ENCODE results near the gene GIT2. TPM values are rescaled to one million over a fixed set of nuclear protein-coding genes. Genes with fewer than 3 reads are reported as not detected.
A peak's percentile ranks its signal among the peaks of the same experiment; 100 is the strongest.

The GIT2 gene
- total RNA-seq, 8 experiments from 2014 or later, result 15.5 to 52.4 (median 23.8) TPM

DNA sequence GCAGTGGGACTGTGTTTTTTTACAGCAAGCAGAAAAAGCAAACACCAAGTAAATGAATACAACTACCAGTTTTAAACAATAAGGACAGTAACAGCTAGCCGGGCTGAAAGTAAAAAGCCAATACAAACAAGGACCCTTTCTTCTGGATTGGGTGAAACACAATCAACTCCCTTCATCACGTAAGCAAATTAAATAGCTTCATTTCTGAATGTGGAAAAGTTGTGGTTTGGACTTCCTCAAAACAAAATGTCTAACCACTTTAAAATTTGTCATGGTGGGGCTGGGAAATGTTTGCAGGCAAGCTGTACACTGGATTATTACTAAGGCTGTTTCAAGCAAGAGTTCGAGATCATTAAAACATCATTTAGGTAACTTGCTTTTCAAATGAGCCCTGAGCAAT, 48.6 kb downstream of the GIT2 start:
- no peak overlapping the region for H3K4me3 ChIP-seq
- in situ Hi-C loops (cut with MboI; ENCODE audit: low pct_unique_long_range_greater_than_20kb in 2 of 9, low sequenced_read_pairs in 9 of 9, unreplicated experiment in 9 of 9), result no loop called here
- H3K4me1 ChIP-seq (replicated peaks in 1 of 2), result peaks cover 9 to 34% of the 10 kb centered on the region in 2 donors
- ATAC-seq (replicated peaks in 6 of 8), result no peak
- no peak overlapping the region for H3K27ac ChIP-seq
- WGBS, 10 experiments, result 0 to 90% (median 29%) methylated on average over 1 to 3 of the region's 3 CpGs; no CpG with 5 or more reads in 1 of the 10 experiments

DNA sequence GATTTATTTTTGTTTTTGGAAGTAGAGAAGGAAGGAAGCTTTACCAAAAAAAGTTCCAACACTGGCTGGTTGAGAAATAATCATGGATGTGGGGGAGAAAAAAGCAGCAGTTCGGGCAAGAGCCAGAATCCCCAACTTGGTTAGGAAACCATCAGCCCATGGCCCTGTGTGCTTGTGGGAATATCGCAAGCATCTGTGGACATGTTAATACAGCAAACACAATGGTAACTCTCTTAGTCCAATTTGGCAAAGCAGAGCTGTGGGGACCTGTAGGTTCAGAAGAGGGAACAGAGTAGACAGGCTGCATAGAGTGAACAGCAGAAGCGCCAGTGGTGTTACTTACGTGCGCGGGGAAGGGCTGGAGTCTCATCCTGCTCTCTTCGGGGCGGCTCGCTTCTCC, 49.3 kb downstream of the GIT2 start:
- no peak overlapping the region for H3K4me3 ChIP-seq
- peak in 2 of 8 experiments; percentile 1 to 3 for ATAC-seq (replicated peaks in 6 of 8)
- in situ Hi-C loops (cut with MboI; ENCODE audit: low pct_unique_long_range_greater_than_20kb in 2 of 9, low sequenced_read_pairs in 9 of 9, unreplicated experiment in 9 of 9), result no loop called here
- 90 to 100% (median 100%) methylated on average over 1 to 9 of the region's 9 CpGs; no CpG with 5 or more reads in 4 of the 10 experiments for WGBS, 10 experiments
- no peak overlapping the region for H3K27ac ChIP-seq
- H3K4me1 ChIP-seq (replicated peaks in 1 of 2), result peaks cover 9 to 34% of the 10 kb centered on the region in 2 donors

DNA sequence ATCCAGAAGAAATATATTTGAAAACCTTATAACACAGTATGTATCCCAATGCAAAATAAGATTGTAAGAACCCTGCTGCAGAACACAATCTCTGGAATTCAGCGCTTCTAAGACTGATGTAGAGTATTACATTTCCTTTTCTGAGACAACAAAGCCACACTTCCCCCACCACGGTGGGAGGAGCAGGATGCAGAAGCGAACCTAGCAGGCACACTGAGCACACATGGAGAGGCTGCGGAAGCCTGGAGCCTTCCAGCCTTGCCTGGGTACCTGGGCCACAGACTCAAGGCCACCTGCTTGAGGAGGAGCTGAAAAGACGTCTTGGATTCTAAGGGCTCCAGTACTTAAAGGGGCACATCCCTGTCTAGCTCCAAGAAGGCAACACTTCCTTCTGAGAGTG, 49.7 kb downstream of the GIT2 start:
- no peak overlapping the region for H3K27ac ChIP-seq
- no peak overlapping the region for H3K4me3 ChIP-seq
- H3K4me1 ChIP-seq (replicated peaks in 1 of 2), result peaks cover 9 to 34% of the 10 kb centered on the region in 2 donors
- in situ Hi-C loops (cut with MboI; ENCODE audit: low pct_unique_long_range_greater_than_20kb in 2 of 9, low sequenced_read_pairs in 9 of 9, unreplicated experiment in 9 of 9), result no loop called here
- ATAC-seq (replicated peaks in 6 of 8), result peak in 2 of 8 experiments; percentile 20 to 28
- 13 to 100% (median 43%) methylated on average over 1 to 5 of the region's 5 CpGs; no CpG with 5 or more reads in 4 of the 10 experiments for WGBS, 10 experiments

DNA sequence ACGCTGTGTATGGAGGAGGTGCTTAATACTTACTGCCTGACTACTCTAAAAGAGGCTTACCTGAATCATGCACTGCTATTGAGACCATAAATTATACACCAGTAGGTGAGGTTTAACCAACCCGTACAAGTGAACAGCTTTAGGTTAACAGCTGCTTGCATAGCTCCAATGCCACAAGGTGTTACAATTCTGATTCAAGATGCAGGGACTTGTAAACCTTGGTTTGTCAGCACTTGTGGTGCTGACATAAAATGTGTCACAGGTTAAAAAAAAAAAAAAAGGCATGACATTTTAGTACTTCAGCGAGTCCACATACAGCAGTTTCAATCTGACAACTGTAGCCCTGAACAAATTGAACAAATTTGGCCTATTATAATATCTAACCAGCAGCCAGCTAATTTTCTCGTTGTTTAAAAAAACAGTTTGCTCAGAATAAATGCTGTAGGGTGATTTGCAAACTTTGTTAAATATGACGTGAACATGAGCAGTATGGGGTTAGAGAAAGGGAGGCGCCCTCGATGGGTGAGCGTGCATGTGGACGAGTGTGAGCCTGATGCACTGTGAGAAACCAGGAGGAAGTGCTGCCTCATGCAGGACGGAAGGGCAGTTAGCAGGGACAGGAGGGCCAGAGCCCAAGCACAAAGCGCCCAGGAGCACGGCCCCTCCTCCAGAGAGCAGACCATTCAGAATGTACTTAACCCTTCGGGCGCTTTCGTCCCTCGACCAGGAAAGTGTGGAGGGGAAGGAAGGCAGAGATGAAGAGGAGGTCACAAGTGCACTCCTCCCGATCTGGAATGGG, 51.4 kb downstream of the GIT2 start:
- no peak overlapping the region for H3K4me3 ChIP-seq
- 14 to 100% (median 60%) methylated on average over 1 to 14 of the region's 17 CpGs for WGBS, 10 experiments
- peak overlapping the region in 1 of 2 donors; percentile 21 for H3K27ac ChIP-seq
- in situ Hi-C loops (cut with MboI; ENCODE audit: low pct_unique_long_range_greater_than_20kb in 2 of 9, low sequenced_read_pairs in 9 of 9, unreplicated experiment in 9 of 9), result no loop called here
- peak in 7 of 8 experiments; percentile 57 to 96 (median 93) for ATAC-seq (replicated peaks in 6 of 8)
- H3K4me1 ChIP-seq (replicated peaks in 1 of 2), result peaks cover 9 to 34% of the 10 kb centered on the region in 2 donors

DNA sequence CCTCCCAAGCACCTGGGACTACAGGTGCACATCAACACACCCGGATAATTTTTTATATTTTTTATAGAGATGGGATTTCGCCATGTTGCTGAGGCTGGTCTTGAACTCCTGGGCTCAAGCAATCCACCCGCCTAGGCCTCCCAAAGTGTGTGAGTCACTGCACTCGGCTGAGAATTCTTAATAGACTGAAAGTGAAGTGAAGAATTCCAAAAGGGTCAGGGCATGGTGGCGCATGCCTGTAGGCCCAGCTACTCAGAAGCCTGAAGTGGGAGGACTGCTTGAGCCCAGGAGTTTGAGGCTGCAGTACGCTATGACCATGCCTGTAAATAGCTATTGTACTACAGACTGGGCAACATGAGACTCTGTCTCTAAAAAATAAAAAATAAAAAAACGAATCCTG, 52.4 kb downstream of the GIT2 start:
- Histone ChIP-seq H3K4me3 (no peak overlapping the region), H3K27ac (no peak overlapping the region), H3K4me1 (replicated peaks in 1 of 2) (peaks cover 9 to 30% of the 10 kb centered on the region in 2 donors)
- no peak for ATAC-seq (replicated peaks in 6 of 8)
- WGBS, 10 experiments, result 80 to 100% (median 90%) methylated on average over 1 to 4 of the region's 7 CpGs; no CpG with 5 or more reads in 2 of the 10 experiments
- in situ Hi-C loops (cut with MboI; ENCODE audit: low pct_unique_long_range_greater_than_20kb in 2 of 9, low sequenced_read_pairs in 9 of 9, unreplicated experiment in 9 of 9), result no loop called here

DNA sequence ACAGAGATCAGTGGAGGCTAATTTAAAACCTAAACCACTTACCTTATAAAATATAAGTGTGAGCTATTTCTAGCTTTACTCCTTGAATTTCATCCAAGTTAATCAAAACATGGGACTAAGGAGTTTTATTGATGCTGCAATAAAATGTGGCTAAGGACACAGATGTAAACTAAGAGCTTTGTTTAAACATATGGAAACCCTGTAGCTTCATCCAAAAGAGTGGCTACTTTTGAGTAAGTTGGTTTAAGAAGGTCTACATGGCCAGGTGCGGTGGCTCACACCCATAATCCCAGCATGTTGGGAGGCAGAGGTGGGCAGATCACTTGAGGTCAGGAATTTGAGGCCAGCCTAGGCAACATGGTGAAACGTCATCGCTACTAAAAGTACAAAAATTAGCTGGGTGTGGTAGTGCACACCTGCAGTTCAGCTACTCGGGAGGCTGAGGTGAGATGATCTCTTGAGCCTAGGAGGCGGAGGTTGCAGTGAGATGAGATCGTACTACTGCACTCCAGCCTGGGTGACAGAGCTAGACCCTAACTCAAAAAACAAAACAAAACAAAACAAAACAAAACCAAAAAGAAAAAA, 55.7 kb downstream of the GIT2 start:
- Histone ChIP-seq H3K4me1 (replicated peaks in 1 of 2) (peaks cover 9 to 12% of the 10 kb centered on the region in 2 donors), H3K4me3 (no peak overlapping the region), H3K27ac (no peak overlapping the region)
- WGBS, 10 experiments, result 80 to 100% (median 96%) methylated on average over 1 to 6 of the region's 6 CpGs; no CpG with 5 or more reads in 1 of the 10 experiments
- no peak for ATAC-seq (replicated peaks in 6 of 8)
- in situ Hi-C loops (cut with MboI; ENCODE audit: low pct_unique_long_range_greater_than_20kb in 2 of 9, low sequenced_read_pairs in 9 of 9, unreplicated experiment in 9 of 9), result no loop called here

DNA sequence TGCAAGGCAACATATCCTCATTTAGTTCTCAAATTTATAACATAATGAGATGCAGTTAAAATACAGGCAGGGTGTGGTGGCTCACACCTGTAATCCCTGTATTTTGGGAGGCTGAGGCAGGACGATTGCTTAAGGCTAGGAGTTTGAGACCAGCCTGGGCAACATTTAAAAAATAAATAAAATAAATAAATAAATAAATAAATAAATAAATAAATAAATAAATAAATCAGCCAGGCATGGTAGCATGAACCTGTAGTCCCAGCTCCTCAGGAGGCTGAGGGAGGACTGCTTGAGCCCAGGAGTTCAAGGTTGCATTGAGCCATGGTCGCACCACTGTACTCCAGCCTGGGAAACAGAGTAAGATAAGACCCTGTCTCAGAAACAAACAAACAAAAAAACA, 56.7 kb downstream of the GIT2 start:
- in situ Hi-C loops (cut with MboI; ENCODE audit: low pct_unique_long_range_greater_than_20kb in 2 of 9, low sequenced_read_pairs in 9 of 9, unreplicated experiment in 9 of 9), result no loop called here
- no peak for ATAC-seq (replicated peaks in 6 of 8)
- peaks cover 2 to 3% of the 10 kb centered on the region in 2 donors for H3K4me1 ChIP-seq (replicated peaks in 1 of 2)
- H3K4me3 ChIP-seq, result no peak overlapping the region
- H3K27ac ChIP-seq, result no peak overlapping the region
- WGBS, 10 experiments, result 43 to 100% (median 78%) methylated on average over 1 to 2 of the region's 2 CpGs; no CpG with 5 or more reads in 1 of the 10 experiments

DNA sequence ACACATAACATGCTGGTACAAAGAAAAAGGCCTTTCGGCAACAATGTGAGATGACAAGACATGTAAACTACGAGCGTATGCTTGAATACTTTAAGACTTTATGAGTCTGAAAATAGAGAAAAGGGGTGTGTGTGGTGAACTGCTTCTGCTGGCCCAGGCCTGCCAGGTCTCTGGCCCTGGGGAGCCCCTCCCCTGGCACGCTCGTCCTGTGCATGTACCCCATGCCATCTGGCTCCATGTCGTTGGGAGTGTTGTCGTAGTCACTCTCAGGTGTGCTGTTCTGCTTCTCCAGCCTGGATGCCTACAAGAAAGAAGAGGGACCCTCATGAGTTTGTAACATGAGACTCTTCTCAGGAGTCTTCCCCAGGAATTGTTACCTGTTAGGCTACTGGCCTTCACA, 57.2 kb downstream of the GIT2 start:
- 83 to 100% (median 100%) methylated on average over 1 to 4 of the region's 7 CpGs for WGBS, 10 experiments
- in situ Hi-C loops (cut with MboI; ENCODE audit: low pct_unique_long_range_greater_than_20kb in 2 of 9, low sequenced_read_pairs in 9 of 9, unreplicated experiment in 9 of 9), result no loop called here
- Histone ChIP-seq H3K4me3 (no peak overlapping the region), H3K4me1 (replicated peaks in 1 of 2) (no peaks in the 10 kb centered on the region), H3K27ac (no peak overlapping the region)
- no peak for ATAC-seq (replicated peaks in 6 of 8)

DNA sequence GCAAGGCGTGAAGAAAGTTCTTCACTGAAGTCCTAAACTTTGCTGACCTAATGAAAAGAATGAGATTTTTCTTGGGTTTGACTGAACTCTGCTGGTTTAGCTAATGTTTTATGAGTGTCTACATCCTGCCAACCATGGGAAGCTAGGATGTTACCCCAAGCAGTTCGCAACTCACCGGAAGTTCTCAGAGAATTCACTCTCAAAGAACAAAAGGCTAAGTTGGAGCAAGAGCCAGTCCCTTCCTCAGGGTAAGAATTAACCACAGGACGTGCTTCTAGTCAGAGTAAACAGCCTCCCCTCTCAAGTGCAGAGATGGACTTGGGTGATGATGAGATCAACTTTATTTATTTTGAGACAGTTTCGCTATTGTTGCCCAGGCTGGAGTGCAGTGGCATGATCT, 58.8 kb downstream of the GIT2 start:
- in situ Hi-C loops (cut with MboI; ENCODE audit: low pct_unique_long_range_greater_than_20kb in 2 of 9, low sequenced_read_pairs in 9 of 9, unreplicated experiment in 9 of 9), result no loop called here
- H3K4me1 ChIP-seq (replicated peaks in 1 of 2), result no peaks in the 10 kb centered on the region
- no peak overlapping the region for H3K4me3 ChIP-seq
- 57 to 100% (median 93%) methylated on average over 1 to 5 of the region's 5 CpGs; no CpG with 5 or more reads in 3 of the 10 experiments for WGBS, 10 experiments
- ATAC-seq (replicated peaks in 6 of 8), result peak in 1 of 8 experiments; percentile 39
- no peak overlapping the region for H3K27ac ChIP-seq

DNA sequence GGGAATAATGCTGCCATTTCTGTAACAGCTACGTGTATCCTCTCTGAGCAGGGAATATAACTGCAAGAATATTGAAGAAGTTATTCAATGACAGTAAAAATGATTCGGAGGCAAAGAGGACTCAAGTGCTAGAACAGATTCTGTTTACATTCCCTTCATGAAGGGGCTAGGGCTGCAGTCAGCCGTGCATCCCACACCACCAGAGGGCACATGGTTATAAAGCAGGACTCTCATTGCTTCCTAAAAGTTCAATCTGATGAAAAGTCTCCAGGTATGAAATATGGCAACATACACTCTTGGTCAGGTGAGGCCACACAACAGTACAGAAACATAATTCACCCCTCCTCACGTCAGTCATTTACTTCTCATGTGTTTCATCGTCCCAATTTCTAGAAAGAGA, 62.1 kb downstream of the GIT2 start:
- Histone ChIP-seq H3K27ac (no peak overlapping the region), H3K4me1 (replicated peaks in 1 of 2) (no peaks in the 10 kb centered on the region), H3K4me3 (no peak overlapping the region)
- ATAC-seq (replicated peaks in 6 of 8), result no peak
- 33 to 100% (median 84%) methylated on average over 1 to 5 of the region's 5 CpGs for WGBS, 10 experiments
- in situ Hi-C loops (cut with MboI; ENCODE audit: low pct_unique_long_range_greater_than_20kb in 2 of 9, low sequenced_read_pairs in 9 of 9, unreplicated experiment in 9 of 9), result no loop called here

DNA sequence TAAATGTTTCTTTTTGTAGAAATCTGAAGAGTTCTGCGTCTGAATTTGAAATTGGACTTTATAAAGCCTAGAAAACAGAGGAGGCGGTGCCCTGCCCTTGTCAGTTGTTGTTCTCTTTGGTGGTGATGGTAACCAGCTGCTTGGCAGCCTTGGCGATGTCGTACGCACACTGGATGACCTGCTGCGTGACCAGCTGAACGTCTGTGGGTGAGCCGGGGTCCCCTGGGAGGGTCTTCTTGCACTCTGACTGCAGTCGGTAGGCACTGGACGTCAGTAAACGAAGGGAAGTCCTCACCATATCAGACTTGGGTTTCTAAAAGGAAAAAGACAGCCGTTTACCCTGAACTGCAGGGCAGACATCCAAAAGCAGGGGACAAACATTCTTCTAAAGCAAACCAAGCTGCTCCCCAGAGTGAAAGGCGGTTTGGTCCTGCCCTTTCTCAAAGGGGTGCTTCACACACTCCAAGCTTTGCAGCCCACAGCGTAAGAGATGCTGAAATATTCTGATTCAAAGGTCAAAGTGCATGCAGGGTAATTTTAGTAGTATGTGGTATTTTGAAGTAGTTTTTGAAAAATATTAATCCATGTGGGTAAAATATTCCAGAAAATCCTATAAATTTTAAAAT, 63.2 kb downstream of the GIT2 start:
- 27 to 91% (median 85%) methylated on average over 2 to 14 of the region's 14 CpGs for WGBS, 10 experiments
- no peak for ATAC-seq (replicated peaks in 6 of 8)
- H3K27ac ChIP-seq, result no peak overlapping the region
- no peak overlapping the region for H3K4me3 ChIP-seq
- in situ Hi-C loops (cut with MboI; ENCODE audit: low pct_unique_long_range_greater_than_20kb in 2 of 9, low sequenced_read_pairs in 9 of 9, unreplicated experiment in 9 of 9), result no loop called here
- H3K4me1 ChIP-seq (replicated peaks in 1 of 2), result no peaks in the 10 kb centered on the region

DNA sequence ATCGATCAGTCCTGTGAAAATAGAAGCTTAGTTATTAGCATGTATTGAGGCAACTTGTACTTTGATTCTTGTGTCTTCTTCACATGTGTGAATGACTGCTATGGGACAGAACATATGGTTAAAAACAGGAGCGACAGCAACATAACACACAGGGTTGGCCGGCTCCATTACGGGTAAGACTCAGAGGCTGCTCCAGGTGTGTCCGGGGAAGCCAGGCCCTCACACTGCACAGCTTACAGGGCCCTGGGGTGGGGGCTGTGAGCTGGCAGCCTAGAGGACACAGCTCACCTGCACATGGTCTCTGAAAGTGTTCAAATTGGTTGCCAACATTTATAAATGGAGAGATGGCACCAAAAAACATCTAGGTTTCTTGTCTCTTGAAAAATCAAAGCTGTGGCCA, 65.0 kb downstream of the GIT2 start:
- no peaks in the 10 kb centered on the region for H3K4me1 ChIP-seq (replicated peaks in 1 of 2)
- in situ Hi-C loops (cut with MboI; ENCODE audit: low pct_unique_long_range_greater_than_20kb in 2 of 9, low sequenced_read_pairs in 9 of 9, unreplicated experiment in 9 of 9), result no loop called here
- H3K4me3 ChIP-seq, result no peak overlapping the region
- WGBS, 10 experiments, result 100% methylated on average over 1 of the region's 5 CpGs; no CpG with 5 or more reads in 8 of the 10 experiments
- H3K27ac ChIP-seq, result no peak overlapping the region
- ATAC-seq (replicated peaks in 6 of 8), result no peak

DNA sequence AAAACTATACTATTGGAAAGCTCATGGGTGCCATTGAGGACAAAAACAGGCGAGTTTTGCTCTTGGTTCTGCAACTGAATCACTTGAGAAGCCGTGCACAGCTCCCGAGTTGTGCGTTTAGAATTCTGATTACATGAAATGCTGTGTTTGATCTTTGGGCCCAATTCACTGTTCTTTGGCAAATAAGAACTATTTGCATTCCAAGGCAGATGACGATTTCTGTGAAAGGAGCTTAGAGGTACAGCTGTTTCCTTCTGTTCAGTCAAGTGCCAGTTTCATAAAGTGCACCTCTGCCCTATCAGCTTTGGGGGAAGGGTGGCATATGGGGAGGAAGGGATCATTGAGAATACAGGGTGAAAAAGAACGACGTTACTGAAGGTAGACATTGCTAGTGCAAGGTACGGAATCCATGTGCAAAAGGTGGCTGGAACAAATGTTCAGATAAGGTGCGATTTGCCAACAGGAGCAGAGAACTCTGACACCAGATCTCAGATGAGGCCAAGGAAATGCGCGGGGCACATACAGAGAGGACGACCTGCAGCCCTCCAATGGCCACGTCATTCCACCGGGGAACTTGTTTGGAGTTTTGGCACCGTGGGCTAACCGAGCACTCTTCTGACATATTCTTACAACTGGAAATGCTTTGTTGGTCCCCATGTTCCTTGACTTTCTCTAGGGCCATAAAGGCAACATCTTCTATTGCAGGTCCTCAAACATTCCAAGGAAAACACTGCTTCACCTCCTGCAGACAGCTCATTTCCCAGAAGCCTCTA, 66.0 kb downstream of the GIT2 start:
- no peak for ATAC-seq (replicated peaks in 6 of 8)
- in situ Hi-C loops (cut with MboI; ENCODE audit: low pct_unique_long_range_greater_than_20kb in 2 of 9, low sequenced_read_pairs in 9 of 9, unreplicated experiment in 9 of 9), result no loop called here
- Histone ChIP-seq H3K27ac (no peak overlapping the region), H3K4me1 (replicated peaks in 1 of 2) (peaks cover 0 to 2% of the 10 kb centered on the region in 2 donors), H3K4me3 (no peak overlapping the region)
- 60 to 100% (median 89%) methylated on average over 1 to 15 of the region's 16 CpGs for WGBS, 10 experiments

Data from motor neuron (in vitro differentiated cells).